D721Med (cell line): Measurements from ENCODE around the gene TIAM2.
A peak's percentile ranks its signal among the peaks of the same experiment; 100 is the strongest.
"Not testable (repeated sequence)": the region's sequence is repeated elsewhere in the genome, so short reads cannot be mapped to it uniquely, and the experiment has no call there.

Experiments
- DNase-seq: peaks from one replicate; pipeline ENCODE4 v3.0.0; 2011; ENCODE audit warnings: low spot score; ENCODE audit not compliant: insufficient read length
- FAIRE-seq: peaks from 2 replicates; lab custom pipeline; 2011; peaks lifted over from hg19 to GRCh38; lab: Jason Lieb, UNC
- TF ChIP-seq, protein P1 (sequence below): IDR thresholded peaks from 2 replicates; pipeline ENCODE4 v1.5.1; 2012; ENCODE audit warnings: mild to moderate bottlenecking, control low read depth; ENCODE audit not compliant: insufficient read depth; ENCODE audit errors: missing control alignments

The TIAM2 gene

DNA sequence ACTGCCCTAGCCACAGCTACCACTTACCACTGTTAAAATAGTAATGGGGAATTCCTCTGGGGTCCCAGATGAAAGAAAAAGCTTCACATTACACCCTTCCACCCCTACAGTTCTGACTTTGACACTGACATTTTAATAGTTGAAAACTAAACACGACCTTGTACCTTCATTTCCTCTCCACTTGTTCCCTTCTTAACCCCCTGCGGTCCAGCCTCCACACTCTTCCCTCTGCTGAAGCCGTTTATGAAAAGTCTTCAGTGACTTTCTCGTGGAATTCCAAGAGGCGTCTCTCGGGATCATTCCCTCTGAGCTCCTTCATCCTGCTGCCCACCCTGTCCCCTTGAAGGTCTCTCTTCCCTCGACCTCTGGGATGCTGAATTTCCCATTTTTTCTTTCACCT is 36.6 kb upstream of the TIAM2 start:
- FAIRE-seq = no peak
- TF ChIP-seq, protein P1, sequence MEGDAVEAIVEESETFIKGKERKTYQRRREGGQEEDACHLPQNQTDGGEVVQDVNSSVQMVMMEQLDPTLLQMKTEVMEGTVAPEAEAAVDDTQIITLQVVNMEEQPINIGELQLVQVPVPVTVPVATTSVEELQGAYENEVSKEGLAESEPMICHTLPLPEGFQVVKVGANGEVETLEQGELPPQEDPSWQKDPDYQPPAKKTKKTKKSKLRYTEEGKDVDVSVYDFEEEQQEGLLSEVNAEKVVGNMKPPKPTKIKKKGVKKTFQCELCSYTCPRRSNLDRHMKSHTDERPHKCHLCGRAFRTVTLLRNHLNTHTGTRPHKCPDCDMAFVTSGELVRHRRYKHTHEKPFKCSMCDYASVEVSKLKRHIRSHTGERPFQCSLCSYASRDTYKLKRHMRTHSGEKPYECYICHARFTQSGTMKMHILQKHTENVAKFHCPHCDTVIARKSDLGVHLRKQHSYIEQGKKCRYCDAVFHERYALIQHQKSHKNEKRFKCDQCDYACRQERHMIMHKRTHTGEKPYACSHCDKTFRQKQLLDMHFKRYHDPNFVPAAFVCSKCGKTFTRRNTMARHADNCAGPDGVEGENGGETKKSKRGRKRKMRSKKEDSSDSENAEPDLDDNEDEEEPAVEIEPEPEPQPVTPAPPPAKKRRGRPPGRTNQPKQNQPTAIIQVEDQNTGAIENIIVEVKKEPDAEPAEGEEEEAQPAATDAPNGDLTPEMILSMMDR = no peak

DNA sequence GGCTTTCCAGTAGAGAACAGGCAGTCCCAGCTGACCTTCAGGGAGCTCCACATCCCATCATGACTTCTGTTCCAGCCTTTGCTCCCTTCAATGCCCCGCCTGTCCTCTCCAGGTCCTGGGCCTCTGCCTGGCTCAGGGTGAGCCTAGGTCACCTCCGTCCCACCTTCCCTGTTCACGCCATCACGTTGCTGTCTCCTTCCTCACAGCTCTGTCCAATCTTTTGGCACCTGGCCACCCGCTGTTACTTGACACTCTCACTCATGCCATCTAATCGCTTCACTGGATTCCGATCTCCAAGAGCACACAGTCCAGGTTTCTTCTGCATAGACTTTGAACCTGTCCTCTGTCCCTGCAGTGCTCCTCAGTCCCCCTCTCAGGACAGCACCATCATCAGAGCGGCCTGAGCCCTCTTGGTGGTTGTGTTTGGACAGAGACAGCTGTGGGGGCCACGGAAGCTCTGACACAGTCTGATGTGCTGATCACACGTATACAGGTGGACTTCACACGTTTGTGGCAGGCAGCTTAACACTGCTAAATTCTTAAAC is 34.7 kb upstream of the TIAM2 start:
- FAIRE-seq (no peak), DNase-seq (no peak)
- TF ChIP-seq, protein P1 = no peak

More for the DNA sequence above, 36.6 kb upstream of the TIAM2 start:
- DNase-seq = no peak

DNA sequence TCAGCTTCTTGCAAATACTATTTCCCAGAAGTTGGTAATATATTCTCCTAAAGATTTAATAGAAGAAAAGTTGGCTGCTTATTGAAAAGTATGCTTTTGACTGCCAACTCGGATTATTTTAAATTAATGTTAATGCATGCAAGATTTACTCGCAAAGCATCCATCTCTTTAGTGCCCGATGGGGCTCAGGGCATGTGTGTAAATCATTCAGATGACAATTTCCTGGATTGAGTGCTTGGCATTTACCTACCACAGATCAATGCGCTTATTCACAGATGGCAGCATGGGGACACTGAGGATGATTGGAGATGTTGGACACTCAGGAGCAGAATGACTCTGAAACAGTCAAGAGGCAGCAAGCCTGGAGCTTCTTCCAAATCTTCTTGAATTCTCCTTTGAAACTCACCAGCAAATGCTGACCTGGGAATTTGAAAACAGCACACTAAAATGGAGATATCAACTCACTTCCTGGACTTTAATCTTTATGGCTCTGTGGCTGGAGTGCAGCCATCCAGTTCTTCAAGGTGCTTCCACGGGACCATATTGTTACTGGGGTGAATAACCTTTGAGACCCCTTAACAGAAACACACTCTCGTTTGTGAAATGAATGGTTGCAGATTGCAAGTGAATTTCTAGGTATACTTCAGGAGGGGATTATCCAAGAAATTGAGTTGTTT is 34.1 kb upstream of the TIAM2 start:
- DNase-seq = no peak
- TF ChIP-seq, protein P1 = no peak
- FAIRE-seq = no peak

DNA sequence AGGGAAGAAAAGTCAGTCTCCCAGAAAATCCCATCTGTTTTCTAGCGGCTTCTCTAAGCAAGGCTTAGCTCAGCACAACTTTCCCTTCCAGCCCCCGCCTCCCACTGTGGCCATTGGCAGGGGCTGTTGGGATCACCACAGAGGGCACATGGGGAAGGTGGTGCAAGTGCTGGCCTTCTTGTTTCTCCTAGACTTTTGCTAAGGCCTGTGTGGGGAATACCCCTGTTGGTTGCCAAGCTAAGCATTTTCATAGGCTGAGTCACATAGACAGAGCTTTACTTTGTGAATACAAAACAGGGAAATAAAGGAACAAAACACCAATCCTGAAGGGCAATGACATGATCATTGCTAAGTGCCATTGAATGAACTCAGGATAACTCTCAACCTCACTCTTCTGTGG is 32.4 kb upstream of the TIAM2 start:
- DNase-seq = no peak
- no peak for FAIRE-seq
- TF ChIP-seq, protein P1 = no peak

DNA sequence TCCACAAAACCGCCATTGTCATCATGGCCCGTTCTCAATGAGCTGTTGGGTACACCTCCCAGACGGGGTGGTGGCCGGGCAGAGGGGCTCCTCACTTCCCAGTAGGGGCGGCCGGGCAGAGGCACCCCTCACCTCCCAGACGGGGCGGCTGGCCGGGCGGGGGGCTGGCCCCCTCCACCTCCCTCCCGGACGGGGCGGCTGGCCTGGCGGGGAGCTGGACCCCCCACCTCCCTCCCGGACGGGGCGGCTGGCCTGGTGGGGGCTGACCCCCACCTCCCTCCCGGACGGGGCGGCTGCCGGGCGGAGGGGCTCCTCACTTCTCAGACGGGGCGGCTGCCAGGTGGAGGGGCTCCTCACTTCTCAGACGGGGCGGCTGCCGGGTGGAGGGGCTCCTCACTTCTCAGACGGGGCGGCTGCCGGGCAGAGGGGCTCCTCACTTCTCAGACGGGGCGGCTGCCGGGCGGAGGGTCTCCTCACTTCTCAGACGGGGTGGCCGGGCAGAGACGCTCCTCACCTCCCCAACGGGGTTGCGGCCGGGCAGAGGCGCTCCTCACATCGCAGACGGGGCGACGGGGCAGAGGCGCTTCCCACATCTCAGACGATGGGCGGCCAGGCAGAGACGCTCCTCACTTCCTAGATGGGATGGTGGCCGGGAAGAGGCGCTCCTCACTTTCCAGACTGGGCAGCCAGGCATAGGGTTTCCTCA is 28.9 kb upstream of the TIAM2 start:
- FAIRE-seq, DNase-seq: not testable (repeated sequence)

DNA sequence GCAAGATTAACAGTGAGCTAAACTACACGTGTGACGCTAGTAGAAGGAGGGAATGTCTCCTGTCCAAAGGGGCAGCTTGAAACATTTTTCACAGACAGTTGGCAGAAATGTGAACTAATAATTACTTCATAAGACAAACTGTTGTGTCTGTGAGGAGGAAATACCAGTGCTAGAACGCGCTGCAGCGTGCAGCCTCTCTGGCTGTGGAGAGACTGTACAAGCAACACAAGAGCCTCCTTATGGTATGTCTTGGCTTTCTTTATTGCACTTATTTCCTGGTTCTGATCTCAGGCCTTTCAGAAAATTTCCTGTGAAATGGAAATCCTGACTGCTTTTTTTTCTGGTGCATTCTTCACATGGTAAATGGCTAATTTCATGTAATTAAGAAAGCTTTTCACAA is 25.3 kb upstream of the TIAM2 start:
- TF ChIP-seq, protein P1 = no peak
- DNase-seq = no peak
- no peak for FAIRE-seq

DNA sequence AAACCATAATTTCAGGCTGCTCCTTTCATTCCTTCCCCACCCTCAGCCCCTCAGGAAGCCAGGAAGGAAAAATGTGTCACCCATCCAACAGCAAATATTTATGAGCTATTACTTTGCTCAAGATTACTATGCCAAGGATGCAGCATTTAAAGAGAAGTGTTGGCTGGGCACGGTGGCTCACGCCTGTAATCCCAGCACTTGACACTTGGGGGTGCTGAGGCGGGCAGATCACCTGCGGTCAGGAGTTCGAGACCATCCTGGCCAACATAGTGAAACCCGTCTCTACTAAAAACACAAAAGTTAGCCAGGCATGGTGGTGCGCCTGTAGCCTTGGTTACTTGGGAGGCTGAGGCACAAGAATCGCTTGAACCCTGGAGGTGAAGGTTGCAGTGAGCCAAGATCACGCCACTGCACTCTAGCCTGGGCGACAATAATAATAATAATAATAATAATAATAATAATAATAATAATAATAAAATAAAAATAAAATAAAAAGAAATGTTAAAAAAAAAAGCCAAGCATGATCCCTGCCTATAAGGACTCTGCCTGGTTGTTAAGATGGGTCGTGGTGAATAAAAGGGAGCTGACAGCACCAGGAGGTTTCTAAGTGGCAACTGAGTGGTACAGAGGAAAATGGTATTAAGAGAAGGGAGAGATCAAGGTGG is 20.5 kb upstream of the TIAM2 start:
- FAIRE-seq (no peak), DNase-seq (no peak)
- TF ChIP-seq, protein P1 = peak; percentile 11
